ENCODE data around the gene ZC3H11A. TPM values are rescaled to one million over a fixed set of nuclear protein-coding genes. Genes with fewer than 3 reads are reported as not detected.
"Not testable (repeated sequence)": the region's sequence is repeated elsewhere in the genome, so short reads cannot be mapped to it uniquely, and the experiment has no call there.

ZC3H11A gene
- total and polyA plus RNA-seq, 2 of the 13 experiments (the other 11 are each of a cell fraction or from before 2014, with no cell fraction given): 56.9 to 59.7 TPM

DNA sequence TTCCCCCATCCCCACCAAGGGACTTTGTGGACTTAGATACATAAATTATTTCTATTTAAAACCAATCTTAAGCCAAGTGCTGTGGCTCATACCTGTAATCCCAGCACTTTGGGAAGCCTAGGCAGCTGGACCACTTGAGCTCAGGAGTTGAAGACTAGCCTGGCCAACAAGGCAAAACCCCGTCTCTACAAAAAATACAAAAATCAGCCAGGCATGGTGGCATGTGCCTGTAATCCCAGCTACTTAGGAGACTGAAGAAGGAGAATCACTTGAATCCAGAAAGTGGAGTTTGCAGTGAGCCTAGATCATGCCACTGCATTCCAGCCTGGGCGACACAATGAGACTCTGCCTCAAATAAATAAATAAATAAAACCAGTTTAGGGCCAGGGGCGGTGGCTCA, 34.9 kb upstream of the ZC3H11A start (continued):
- TF ChIP-seq, protein P1, sequence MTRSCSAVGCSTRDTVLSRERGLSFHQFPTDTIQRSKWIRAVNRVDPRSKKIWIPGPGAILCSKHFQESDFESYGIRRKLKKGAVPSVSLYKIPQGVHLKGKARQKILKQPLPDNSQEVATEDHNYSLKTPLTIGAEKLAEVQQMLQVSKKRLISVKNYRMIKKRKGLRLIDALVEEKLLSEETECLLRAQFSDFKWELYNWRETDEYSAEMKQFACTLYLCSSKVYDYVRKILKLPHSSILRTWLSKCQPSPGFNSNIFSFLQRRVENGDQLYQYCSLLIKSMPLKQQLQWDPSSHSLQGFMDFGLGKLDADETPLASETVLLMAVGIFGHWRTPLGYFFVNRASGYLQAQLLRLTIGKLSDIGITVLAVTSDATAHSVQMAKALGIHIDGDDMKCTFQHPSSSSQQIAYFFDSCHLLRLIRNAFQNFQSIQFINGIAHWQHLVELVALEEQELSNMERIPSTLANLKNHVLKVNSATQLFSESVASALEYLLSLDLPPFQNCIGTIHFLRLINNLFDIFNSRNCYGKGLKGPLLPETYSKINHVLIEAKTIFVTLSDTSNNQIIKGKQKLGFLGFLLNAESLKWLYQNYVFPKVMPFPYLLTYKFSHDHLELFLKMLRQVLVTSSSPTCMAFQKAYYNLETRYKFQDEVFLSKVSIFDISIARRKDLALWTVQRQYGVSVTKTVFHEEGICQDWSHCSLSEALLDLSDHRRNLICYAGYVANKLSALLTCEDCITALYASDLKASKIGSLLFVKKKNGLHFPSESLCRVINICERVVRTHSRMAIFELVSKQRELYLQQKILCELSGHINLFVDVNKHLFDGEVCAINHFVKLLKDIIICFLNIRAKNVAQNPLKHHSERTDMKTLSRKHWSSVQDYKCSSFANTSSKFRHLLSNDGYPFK (CRISPR knock-in tag; IDR thresholded peaks at IDR 0.05; ENCODE audit: borderline replicate concordance): no peak
- no peak for TF ChIP-seq ZNF703 (CRISPR knock-in tag; IDR thresholded peaks at IDR 0.05; ENCODE audit: borderline replicate concordance)
- TF ChIP-seq SMARCE1 (IDR thresholded peaks at IDR 0.05; ENCODE audit: borderline replicate concordance): no peak
- no peak for TF ChIP-seq PAWR (CRISPR knock-in tag; IDR thresholded peaks at IDR 0.05; ENCODE audit: borderline replicate concordance)
- TF ChIP-seq, protein P2, sequence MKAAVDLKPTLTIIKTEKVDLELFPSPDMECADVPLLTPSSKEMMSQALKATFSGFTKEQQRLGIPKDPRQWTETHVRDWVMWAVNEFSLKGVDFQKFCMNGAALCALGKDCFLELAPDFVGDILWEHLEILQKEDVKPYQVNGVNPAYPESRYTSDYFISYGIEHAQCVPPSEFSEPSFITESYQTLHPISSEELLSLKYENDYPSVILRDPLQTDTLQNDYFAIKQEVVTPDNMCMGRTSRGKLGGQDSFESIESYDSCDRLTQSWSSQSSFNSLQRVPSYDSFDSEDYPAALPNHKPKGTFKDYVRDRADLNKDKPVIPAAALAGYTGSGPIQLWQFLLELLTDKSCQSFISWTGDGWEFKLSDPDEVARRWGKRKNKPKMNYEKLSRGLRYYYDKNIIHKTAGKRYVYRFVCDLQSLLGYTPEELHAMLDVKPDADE (CRISPR knock-in tag; IDR thresholded peaks at IDR 0.05): no peak
- TF ChIP-seq ZMYM4 (CRISPR knock-in tag; IDR thresholded peaks at IDR 0.05): no peak

DNA sequence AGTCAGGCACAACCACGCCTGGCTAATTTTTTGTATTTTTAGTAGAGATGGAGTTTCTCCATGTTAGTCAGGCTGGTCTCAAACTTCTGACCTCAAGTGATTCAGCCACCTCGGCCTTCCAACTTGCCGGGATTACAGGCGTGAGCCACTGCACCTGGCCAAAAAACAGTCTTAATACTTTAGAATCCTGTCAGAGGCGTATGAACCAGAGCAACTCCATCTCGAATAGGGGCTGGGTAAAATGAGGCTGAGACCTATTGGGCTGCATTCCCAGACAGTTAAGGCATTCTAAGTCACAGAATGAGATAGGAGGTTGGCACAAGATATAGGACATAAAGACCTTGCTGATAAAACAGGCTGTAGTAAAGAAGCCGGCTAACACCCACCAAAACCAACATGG, 33.5 kb upstream of the ZC3H11A start:
- H4K20me1 ChIP-seq (ENCODE audit: insufficient read depth, low read length); H3K27ac ChIP-seq (ENCODE audit: extremely low read length, insufficient read depth, low read length); ATAC-seq; H2AFZ ChIP-seq (ENCODE audit: low read length); in situ Hi-C loops (cut with HindIII; ENCODE audit: extremely low pct_ligation_motif_present, low pct_unique_long_range_greater_than_20kb); H3K79me2 ChIP-seq (ENCODE audit: insufficient read depth, low read length); H3K4me1 ChIP-seq (ENCODE audit: insufficient read depth, low read length); POLR2A ChIA-PET; FAIRE-seq; CTCF ChIA-PET (ENCODE audit: low intra/inter-chr PET ratio, low total read pairs); DNase-seq (ENCODE audit: low spot score); H3K27me3 ChIP-seq (ENCODE audit: control insufficient read depth in 1 of 2, insufficient read depth in 2 of 2, low read length in 2 of 2); H3K9ac ChIP-seq (ENCODE audit: insufficient read depth, low read depth, low read length); H3K36me3 ChIP-seq (replicated peaks in 1 of 2; ENCODE audit: control insufficient read depth in 1 of 2, insufficient read depth in 2 of 2, low read length in 2 of 2); intact Hi-C loops (cut with micrococcal nuclease; ENCODE audit: unreplicated experiment); H3K4me3 ChIP-seq (replicated peaks in 1 of 3; ENCODE audit: insufficient read depth in 1 of 3, low read depth in 2 of 3, low read length in 3 of 3); H3K4me2 ChIP-seq (ENCODE audit: low read depth, low read length); H3K9me3 ChIP-seq (ENCODE audit: low read length); BruUV-seq (replicated peaks): not testable (repeated sequence)
- 57% methylated on average over 7 of the region's 7 CpGs for WGBS (ENCODE audit: low lambda C conversion rate)
